T-helper 2 cell (primary cell): ENCODE measurements around the gene ZNF462.
A peak's percentile ranks its signal among the peaks of the same experiment; 100 is the strongest.

Experiments used
- DNase-seq, 5 experiments: peaks; one replicate each; pipeline versions ENCODE4 v3.0.0 to v3.0.0-alpha.2; 2012 to 2022

ZNF462 gene

GRCh38 chr9:107016383-107016782, 153.4 kb downstream of the ZNF462 start:
- DNase-seq: no peak

DNA sequence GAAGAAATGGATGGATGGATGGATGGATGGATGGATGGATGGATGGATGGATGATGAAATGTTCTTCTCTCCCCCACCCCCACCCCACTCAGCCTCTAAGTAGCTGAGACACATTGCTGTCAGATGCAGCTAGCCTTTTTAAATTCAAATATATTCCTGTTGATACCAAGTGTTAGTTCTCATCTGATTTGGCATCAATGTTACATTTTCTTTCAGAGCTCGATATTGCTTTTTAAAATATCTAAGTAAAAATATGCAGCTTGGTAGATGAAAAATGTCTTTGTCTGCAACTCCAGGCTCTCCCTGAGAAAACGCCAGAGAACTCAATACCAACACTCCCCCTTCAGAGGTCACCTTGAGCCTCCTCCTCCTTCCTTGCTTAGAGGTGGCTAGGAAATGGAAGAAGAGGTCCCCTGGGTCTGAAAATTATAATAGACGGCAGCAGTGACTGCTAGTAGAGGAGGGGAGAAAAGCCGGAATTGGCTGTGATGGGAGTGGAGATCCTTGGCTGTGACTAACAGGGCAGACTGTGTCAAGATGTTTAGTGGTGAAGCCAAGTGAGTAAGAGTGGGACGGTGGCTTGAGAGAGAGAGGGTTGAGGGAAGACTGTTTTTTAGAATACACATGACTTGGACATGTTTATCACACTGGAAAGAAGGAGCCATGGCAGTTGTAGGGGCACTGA, 156.0 kb downstream of the ZNF462 start:
- DNase-seq: no peak

DNA sequence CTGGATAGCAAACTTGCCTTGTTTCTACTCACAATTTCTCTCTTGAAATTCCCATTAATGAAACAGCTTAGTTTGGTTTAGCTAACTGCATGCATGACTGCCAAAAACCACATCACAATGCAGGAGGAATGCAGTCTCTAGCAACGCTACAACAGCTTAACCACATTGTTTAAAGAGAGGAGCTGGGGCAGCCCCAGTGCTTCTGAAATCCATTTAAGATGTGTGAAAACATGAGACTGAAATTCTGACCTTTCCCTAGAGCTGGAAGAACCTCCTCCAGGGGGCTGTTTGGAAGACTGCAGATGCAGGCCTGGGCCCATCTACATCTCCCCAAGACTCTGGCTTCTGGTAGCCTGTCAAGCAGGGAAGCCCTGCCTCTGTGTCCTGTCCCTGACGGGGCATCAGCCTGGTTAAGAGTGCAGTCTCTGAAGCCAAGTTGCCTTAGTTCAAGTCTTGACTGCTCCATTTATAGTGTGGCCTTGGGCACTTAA, 157.1 kb downstream of the ZNF462 start:
- no peak for DNase-seq

GRCh38 chr9:107024193-107024592, 161.2 kb downstream of the ZNF462 start:
- DNase-seq: peak in 1 of 5 experiments; percentile 41

DNA sequence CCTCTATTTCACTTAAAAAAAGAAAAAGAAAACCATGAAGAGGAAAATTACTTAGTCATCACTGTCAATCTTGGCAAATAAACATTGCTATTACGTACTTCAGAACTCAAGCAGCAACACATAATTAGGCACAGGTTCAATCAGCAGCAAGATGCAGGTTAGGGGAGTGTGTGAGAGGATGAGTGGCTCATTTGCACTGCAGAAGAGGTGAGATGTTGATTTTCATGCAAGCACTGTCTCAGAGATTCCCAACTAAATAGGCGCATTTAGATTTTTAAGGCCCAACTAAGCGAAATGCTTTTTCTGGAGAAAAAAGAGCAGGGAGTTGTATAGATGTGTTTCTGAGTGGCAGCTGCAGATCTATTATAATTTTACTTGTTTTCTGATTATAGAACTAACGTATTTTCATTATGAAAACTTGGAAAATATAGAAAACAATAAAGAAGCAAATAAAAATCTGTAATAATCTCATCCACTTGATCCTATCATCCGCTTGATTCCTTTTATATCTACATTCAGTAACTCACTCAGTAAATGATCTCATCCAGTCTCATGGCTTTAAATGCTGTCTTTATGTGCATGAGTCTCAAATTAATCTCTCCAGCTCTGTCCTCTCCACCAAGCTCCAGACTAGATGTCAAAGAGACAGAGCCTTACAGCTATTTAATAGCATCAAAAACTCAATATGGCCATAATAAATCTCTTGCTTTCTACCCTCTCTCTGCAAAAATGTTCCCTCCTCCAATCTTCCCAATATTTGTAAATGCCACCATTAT, 162.5 kb downstream of the ZNF462 start:
- DNase-seq: no peak

DNA sequence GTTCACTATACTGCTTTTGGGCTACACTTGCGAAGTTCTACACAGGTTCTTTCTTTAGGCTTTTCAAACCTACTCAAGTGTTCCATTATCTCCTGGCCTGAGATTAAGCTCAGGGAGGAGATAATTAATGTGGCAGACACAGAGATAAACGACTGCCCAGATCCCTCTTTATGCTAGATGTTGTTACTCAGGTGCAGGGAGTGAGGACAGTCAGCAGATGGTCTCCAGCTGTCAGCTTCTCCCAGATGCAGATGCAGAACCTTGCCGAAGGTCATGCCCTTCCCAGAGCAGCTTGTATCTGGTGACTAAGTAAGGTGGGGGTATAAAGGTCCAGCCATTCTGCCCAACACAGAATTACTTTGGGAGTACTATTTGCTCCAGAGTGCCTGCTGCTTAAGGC, 166.2 kb downstream of the ZNF462 start:
- DNase-seq: no peak

GRCh38 chr9:107033966-107034365, 171.0 kb downstream of the ZNF462 start:
- DNase-seq: no peak

DNA sequence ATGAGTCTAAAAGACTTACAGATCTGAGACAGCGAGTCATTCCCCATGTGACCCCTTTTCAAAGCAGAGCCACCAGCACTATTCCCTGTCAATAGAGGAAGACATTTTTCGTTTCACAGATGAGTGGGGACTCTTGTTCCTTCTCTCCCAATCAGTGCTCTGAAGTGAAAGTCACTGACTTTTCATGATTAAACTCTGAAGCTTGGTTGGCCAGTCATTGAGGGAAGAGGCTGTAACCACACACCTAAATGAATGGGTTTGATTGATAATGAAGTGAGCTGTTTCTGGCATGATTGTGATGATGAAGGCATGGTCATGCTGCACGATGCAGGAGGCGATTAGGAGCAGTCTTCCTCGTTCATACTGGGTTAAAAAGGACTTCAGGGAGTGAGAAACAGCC, 171.9 kb downstream of the ZNF462 start:
- DNase-seq: peak in 1 of 5 experiments; percentile 9

- DNase-seq: no peak
Observed at GRCh38 chr9:107036367-107036766, 173.4 kb downstream of the ZNF462 start.

DNA sequence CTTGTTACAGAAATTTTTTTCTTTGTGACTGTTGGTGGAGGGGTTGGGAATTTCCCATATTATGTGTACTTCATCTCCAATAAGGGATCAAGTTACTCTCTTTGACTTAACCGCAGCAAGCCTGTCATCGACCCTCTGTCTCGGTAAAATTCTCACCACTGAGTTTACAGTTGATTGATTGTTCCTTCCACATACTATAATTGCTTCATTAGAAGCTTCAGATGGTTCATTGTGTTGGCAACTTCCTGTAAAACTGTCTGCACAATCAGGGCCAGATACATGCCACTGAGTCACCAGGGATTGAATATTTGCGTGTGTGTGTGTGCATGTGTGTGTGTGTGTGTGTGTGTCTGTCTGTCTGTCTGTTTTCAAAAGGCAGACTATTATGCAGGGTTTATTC, 176.6 kb downstream of the ZNF462 start:
- no peak for DNase-seq

GRCh38 chr9:107042606-107043005, 179.6 kb downstream of the ZNF462 start:
- DNase-seq: no peak

GRCh38 chr9:107043886-107044285, 180.9 kb downstream of the ZNF462 start:
- DNase-seq: no peak

GRCh38 chr9:107044872-107045271, 181.9 kb downstream of the ZNF462 start:
- DNase-seq: no peak

GRCh38 chr9:107046692-107047091, 183.7 kb downstream of the ZNF462 start:
- no peak for DNase-seq

- DNase-seq: no peak
Observed at GRCh38 chr9:107049046-107049802, 186.3 kb downstream of the ZNF462 start.

DNA sequence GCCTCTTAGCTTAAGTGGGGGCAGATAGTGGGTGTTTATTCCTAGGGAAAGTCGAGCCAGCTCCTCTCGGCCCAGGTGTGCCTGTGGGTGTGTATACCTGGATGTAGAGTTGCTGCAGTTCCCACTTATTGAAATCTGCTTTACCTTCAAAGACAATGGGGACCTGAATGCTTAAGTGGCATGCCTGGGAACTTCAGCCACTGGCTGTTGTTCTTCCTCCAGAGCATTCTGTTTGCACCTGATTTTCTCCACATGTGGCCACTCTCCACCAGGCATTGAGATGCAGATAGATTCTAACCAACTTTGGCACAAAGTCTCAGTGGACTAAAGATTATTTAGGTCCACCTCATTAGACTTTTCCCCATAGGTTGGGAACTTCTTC, 186.8 kb downstream of the ZNF462 start:
- no peak for DNase-seq

GRCh38 chr9:107051392-107051791, 188.4 kb downstream of the ZNF462 start:
- DNase-seq: no peak

- DNase-seq: no peak
Observed at GRCh38 chr9:107054146-107054545, 191.2 kb downstream of the ZNF462 start.

GRCh38 chr9:107059220-107059619, 196.3 kb downstream of the ZNF462 start:
- no peak for DNase-seq

DNA sequence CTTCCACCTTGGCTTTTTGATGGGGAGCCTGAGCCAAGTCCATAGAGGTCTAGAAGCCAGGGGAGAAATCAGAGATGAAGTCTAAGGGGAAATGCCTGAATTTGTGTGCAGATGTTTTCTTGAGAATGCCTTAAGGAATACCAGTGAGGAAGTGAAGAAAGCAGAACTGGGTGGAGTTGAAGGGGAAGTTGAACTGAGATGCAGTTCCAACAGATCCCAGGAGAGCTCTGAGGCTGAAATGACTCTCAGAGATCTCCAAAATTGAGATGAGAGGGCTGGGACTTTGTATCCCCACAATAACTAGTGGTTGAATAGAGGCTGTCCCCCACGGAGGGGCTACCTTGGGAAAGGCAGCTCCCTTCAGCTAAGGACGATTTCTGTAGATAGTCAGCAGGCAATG, 197.1 kb downstream of the ZNF462 start:
- no peak for DNase-seq
